ENCODE measurements around the gene GDPGP1.

The GDPGP1 gene

GRCh38 chr15:90201130-90201943 is 32.7 kb upstream of the GDPGP1 start, which contains the start of gene SEMA4B:
SEMA4B (plus strand) TSS chr15:90201330; CDS start chr15:90201579, 249 bp downstream.
- peak within 1 kb of the TSS; percentile 73 for H3K4me3 ChIP-seq (ENCODE audit: low read depth, low read length)
- DNase-seq (ENCODE audit: low read depth): peak; percentile 40
- no peak for TF ChIP-seq CTCF (conservative IDR thresholded peaks at IDR 0.05; ENCODE audit: low read depth, low read length)

GRCh38 chr15:90201944-90202375 is 32.0 kb upstream of the GDPGP1 start:
- peak overlapping the region; percentile 73 for H3K4me3 ChIP-seq (ENCODE audit: low read depth, low read length)

GRCh38 chr15:90202929-90203328 is 31.1 kb upstream of the GDPGP1 start:
- no peak for DNase-seq (ENCODE audit: low read depth)
- no peak overlapping the region for H3K4me3 ChIP-seq (ENCODE audit: low read depth, low read length)
- TF ChIP-seq CTCF (conservative IDR thresholded peaks at IDR 0.05; ENCODE audit: low read depth, low read length): no peak

More at GRCh38 chr15:90201944-90202375, 32.0 kb upstream of the GDPGP1 start:
- no peak for DNase-seq (ENCODE audit: low read depth)
- no peak for TF ChIP-seq CTCF (conservative IDR thresholded peaks at IDR 0.05; ENCODE audit: low read depth, low read length)

GRCh38 chr15:90203473-90203872 is 30.5 kb upstream of the GDPGP1 start:
- no peak overlapping the region for H3K4me3 ChIP-seq (ENCODE audit: low read depth, low read length)
- TF ChIP-seq CTCF (conservative IDR thresholded peaks at IDR 0.05; ENCODE audit: low read depth, low read length): no peak
- no peak for DNase-seq (ENCODE audit: low read depth)

GRCh38 chr15:90203922-90204321 is 30.1 kb upstream of the GDPGP1 start:
- no peak for TF ChIP-seq CTCF (conservative IDR thresholded peaks at IDR 0.05; ENCODE audit: low read depth, low read length)
- H3K4me3 ChIP-seq (ENCODE audit: low read depth, low read length): no peak overlapping the region
- DNase-seq (ENCODE audit: low read depth): no peak

GRCh38 chr15:90205050-90205848 is 28.8 kb upstream of the GDPGP1 start:
- TF ChIP-seq CTCF (conservative IDR thresholded peaks at IDR 0.05; ENCODE audit: low read depth, low read length): no peak
- no peak overlapping the region for H3K4me3 ChIP-seq (ENCODE audit: low read depth, low read length)
- no peak for DNase-seq (ENCODE audit: low read depth)
